ENCODE results near the gene SORCS2. TPM values are rescaled to one million over a fixed set of nuclear protein-coding genes. Genes with fewer than 3 reads are reported as not detected.

The SORCS2 gene
- total and polyA plus RNA-seq, 2 of the 4 experiments (the other 2 are of a cell fraction), result 0.36 to 0.62 TPM

DNA sequence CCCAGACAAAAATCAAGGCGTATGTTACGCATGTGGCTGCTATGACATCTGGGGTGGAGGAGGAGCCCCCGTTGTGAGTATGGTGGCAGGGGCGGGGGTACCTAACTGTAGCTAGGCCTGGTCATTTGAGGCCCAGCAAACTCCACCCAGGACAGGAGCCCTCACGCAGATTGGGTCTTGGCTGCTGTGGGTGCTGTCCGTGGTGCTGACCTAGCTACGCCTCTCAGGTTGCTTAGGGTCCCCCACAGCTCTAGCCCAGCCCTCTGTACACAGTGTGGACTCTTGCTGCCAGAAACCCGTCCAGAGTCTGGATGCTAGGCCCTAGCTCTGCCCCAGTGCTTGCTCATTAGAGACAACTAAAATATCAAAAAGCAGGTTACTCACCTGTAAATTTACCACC is 389.1 kb downstream of the SORCS2 start:
- no peak overlapping the region for H3K14ac ChIP-seq (replicated peaks; ENCODE audit: low read depth, low read length)
- H3K4ac ChIP-seq (ENCODE audit: low read depth, low read length), result no peak overlapping the region
- no peak overlapping the region for H3K27ac ChIP-seq (ENCODE audit: insufficient read depth, low read length)
- no peaks in the 10 kb centered on the region for H4K20me1 ChIP-seq (ENCODE audit: insufficient read depth, low read length)
- no peak overlapping the region for H2AK9ac ChIP-seq (replicated peaks; ENCODE audit: low read depth, low read length, poor library complexity)
- peaks cover 42% of the 10 kb centered on the region for H3K9me3 ChIP-seq (ENCODE audit: control insufficient read depth, insufficient read depth, low read length)
- intact Hi-C loops (cut with micrococcal nuclease), result no loop called here
- dilution Hi-C loops (cut with HindIII; ENCODE audit: low sequenced_read_pairs, unreplicated experiment), result no loop called here
- no peak overlapping the region for H2BK120ac ChIP-seq (ENCODE audit: low read depth, low read length)
- peaks cover 3% of the 10 kb centered on the region; the same call in 1 of the 2 replicates for H3K27me3 ChIP-seq (ENCODE audit: control insufficient read depth, insufficient read depth, low read length)
- CTCF ChIA-PET, result no interaction called here
- in situ Hi-C loops (cut with MboI; ENCODE audit: low sequenced_read_pairs), result no loop called here
- no TSS peak for BruUV-seq (replicated peaks)
- H4K5ac ChIP-seq (ENCODE audit: low read depth, low read length), result no peak overlapping the region
- H3K36me3 ChIP-seq (ENCODE audit: control insufficient read depth, insufficient read depth, low read length), result no peaks in the 10 kb centered on the region
- peak overlapping the region; percentile 65 for H2AFZ ChIP-seq (replicated peaks; ENCODE audit: low read length, poor library complexity)
- H4K8ac ChIP-seq (ENCODE audit: low read depth in 2 of 2, low read length in 2 of 2), result no peak overlapping the region
- H2AK5ac ChIP-seq (ENCODE audit: low read depth, low read length), result no peak overlapping the region
- H3K23ac ChIP-seq (ENCODE audit: low read depth, low read length), result no peak overlapping the region
- H3K9ac ChIP-seq (ENCODE audit: low read depth, low read length), result no peak overlapping the region
- POLR2A ChIA-PET (ENCODE audit: unreplicated experiment), result no interaction called here
- 14% methylated on average over 3 of the region's 8 CpGs; no CpG with 5 or more reads in 1 of the 2 experiments for WGBS, 2 experiments (ENCODE audit: extremely low coverage in 2 of 2, insufficient read length in 1 of 2)
- no peak overlapping the region for H3K56ac ChIP-seq (ENCODE audit: extremely low read depth, insufficient read depth, low read length)
- ATAC-seq (ENCODE audit: low read depth), result peak; percentile 60; the same call in 1 of the 2 replicates
- no peak overlapping the region for H2BK5ac ChIP-seq (ENCODE audit: low read depth, low read length, poor library complexity, severe bottlenecking)
- peak; percentile 15 for DNase-seq
- no peak overlapping the region for H2BK15ac ChIP-seq (ENCODE audit: low read depth, low read length)
- no peaks in the 10 kb centered on the region for H3K4me1 ChIP-seq (ENCODE audit: control insufficient read depth, insufficient read depth, low read length)
- no peak overlapping the region for H3K4me2 ChIP-seq (ENCODE audit: low read depth, low read length)
- no peaks in the 10 kb centered on the region for H3K79me1 ChIP-seq (ENCODE audit: low read depth in 1 of 2, low read length in 2 of 2)
- H3K9me1 ChIP-seq (ENCODE audit: insufficient read depth, low read length), result no peaks in the 10 kb centered on the region
- H4K91ac ChIP-seq (ENCODE audit: insufficient read depth, low read depth, low read length), result no peak overlapping the region
- TF ChIP-seq, protein P1, sequence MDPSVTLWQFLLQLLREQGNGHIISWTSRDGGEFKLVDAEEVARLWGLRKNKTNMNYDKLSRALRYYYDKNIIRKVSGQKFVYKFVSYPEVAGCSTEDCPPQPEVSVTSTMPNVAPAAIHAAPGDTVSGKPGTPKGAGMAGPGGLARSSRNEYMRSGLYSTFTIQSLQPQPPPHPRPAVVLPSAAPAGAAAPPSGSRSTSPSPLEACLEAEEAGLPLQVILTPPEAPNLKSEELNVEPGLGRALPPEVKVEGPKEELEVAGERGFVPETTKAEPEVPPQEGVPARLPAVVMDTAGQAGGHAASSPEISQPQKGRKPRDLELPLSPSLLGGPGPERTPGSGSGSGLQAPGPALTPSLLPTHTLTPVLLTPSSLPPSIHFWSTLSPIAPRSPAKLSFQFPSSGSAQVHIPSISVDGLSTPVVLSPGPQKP (IDR thresholded peaks at IDR 0.05; ENCODE audit: borderline replicate concordance, low read depth, low read length), result no peak
- TF ChIP-seq NFE2L2 (IDR thresholded peaks at IDR 0.05; ENCODE audit: low read depth, low read length) (no peak), RFX5 (IDR thresholded peaks at IDR 0.05; ENCODE audit: low read depth, low read length) (no peak), MAFK (IDR thresholded peaks at IDR 0.05; ENCODE audit: low read depth, low read length) (no peak), RCOR1 (IDR thresholded peaks at IDR 0.05; ENCODE audit: insufficient replicate concordance, low read length) (no peak), RAD21 (IDR thresholded peaks at IDR 0.05; ENCODE audit: low read length) (no peak), CHD1 (IDR thresholded peaks at IDR 0.05; ENCODE audit: low read depth, low read length) (no peak)
- TF ChIP-seq, protein P2, sequence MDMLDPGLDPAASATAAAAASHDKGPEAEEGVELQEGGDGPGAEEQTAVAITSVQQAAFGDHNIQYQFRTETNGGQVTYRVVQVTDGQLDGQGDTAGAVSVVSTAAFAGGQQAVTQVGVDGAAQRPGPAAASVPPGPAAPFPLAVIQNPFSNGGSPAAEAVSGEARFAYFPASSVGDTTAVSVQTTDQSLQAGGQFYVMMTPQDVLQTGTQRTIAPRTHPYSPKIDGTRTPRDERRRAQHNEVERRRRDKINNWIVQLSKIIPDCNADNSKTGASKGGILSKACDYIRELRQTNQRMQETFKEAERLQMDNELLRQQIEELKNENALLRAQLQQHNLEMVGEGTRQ (IDR thresholded peaks at IDR 0.05; ENCODE audit: low read depth, low read length), result no peak
- H3K4me3 ChIP-seq (ENCODE audit: insufficient read depth, low read depth, low read length), result no peak overlapping the region
- no peak overlapping the region for H2BK20ac ChIP-seq (ENCODE audit: low read depth, low read length)
- no peak overlapping the region for H3K18ac ChIP-seq (ENCODE audit: low read depth, low read length)
